ENCODE results near the gene NUSAP1.

NUSAP1 gene

DNA sequence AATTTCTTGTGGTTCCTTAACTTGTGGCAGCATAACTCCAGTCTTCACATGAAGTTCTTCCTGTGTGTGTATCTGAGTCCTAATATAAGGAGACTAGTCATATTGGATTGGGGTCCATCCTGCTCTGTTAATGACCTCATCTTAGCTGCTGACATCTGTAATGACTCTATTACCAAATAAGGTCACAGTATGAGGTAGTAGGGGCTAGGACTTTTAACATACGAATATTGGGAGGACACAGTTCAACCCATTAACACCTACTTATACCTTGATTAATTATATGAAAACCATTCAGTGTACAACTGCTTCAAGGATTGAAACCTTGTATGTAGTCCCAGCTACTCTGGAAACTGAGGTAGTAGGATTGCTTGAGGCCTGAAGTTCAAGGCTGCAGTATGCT, 44.2 kb upstream of the NUSAP1 start:
- Histone ChIP-seq H3K4me3 (ENCODE audit: low read depth in 1 of 2, low read length in 2 of 2) (no peak overlapping the region), H3K79me2 (ENCODE audit: insufficient read depth, low read length) (peaks cover 74% of the 10 kb centered on the region), H3K9ac (ENCODE audit: low read depth, low read length) (no peak overlapping the region), H3K27ac (ENCODE audit: low read length) (no peak overlapping the region), H3K9me3 (ENCODE audit: insufficient read depth, low read length, severe bottlenecking) (no peaks in the 10 kb centered on the region), H3K36me3 (ENCODE audit: insufficient read depth, low read length) (peaks cover 81% of the 10 kb centered on the region), H3K4me2 (ENCODE audit: insufficient read depth, low read length) (peak overlapping the region; percentile 48; the same call in 1 of the 2 replicates), H3K4me1 (ENCODE audit: insufficient read depth, low read length) (peaks cover 41% of the 10 kb centered on the region), H2AFZ (ENCODE audit: low read depth, low read length) (no peak overlapping the region), H4K20me1 (ENCODE audit: insufficient read depth, low read length) (peaks cover 16% of the 10 kb centered on the region; the same call in 1 of the 2 replicates), H3K27me3 (ENCODE audit: insufficient read depth, low read length, poor library complexity) (no peaks in the 10 kb centered on the region)
- DNase-seq (no peak), ATAC-seq (ENCODE audit: insufficient read depth, low read depth) (no peak)
- TF ChIP-seq EZH2 (IDR thresholded peaks at IDR 0.05; ENCODE audit: borderline replicate concordance, low read depth, low read length, severe bottlenecking) (no peak), CTCF (IDR thresholded peaks at IDR 0.05; ENCODE audit: borderline replicate concordance, extremely low read depth, low read length, poor library complexity, severe bottlenecking) (no peak)

- Histone ChIP-seq H3K4me3 (ENCODE audit: low read depth in 1 of 2, low read length in 2 of 2) (no peak overlapping the region), H3K4me1 (ENCODE audit: insufficient read depth, low read length) (peaks cover 37% of the 10 kb centered on the region), H3K27ac (ENCODE audit: low read length) (no peak overlapping the region), H3K9me3 (ENCODE audit: insufficient read depth, low read length, severe bottlenecking) (no peaks in the 10 kb centered on the region), H3K36me3 (ENCODE audit: insufficient read depth, low read length) (peaks cover 84% of the 10 kb centered on the region), H2AFZ (ENCODE audit: low read depth, low read length) (no peak overlapping the region), H3K9ac (ENCODE audit: low read depth, low read length) (no peak overlapping the region), H3K79me2 (ENCODE audit: insufficient read depth, low read length) (peaks cover 72% of the 10 kb centered on the region), H3K4me2 (ENCODE audit: insufficient read depth, low read length) (no peak overlapping the region), H4K20me1 (ENCODE audit: insufficient read depth, low read length) (peaks cover 20% of the 10 kb centered on the region; the same call in 1 of the 2 replicates), H3K27me3 (ENCODE audit: insufficient read depth, low read length, poor library complexity) (no peaks in the 10 kb centered on the region)
- TF ChIP-seq EZH2 (IDR thresholded peaks at IDR 0.05; ENCODE audit: borderline replicate concordance, low read depth, low read length, severe bottlenecking) (no peak), CTCF (IDR thresholded peaks at IDR 0.05; ENCODE audit: borderline replicate concordance, extremely low read depth, low read length, poor library complexity, severe bottlenecking) (no peak)
- ATAC-seq (ENCODE audit: insufficient read depth, low read depth) (no peak), DNase-seq (no peak)
These were observed 42.7 kb upstream of the NUSAP1 start for GRCh38 chr15:41289953-41290352.

DNA sequence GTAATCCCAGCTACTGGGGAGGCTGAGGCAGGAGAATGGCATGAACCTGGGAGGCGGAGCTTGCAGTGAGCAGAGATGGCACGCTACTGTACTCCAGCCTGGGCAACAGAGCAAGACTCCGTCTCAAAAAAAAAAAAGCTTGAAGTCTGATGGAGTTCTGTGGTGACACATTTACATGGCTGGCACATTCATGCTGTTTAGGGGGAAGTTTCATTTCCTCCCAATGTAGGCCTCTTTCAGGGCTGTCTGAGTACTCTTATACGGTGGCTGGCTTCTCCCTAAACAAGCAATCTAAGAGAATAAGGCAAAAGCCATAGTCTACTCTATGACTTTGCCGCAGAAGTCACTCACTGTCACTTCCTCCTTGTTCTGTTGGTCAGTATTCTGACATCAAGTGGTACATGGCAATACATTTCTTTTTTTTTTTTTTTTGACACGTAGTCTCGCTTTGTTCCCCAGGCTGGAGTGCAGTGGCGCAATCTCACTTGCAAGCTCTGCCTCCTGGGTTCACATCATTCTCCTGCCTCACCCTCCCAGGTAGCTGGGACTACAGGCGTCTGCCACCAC, 41.5 kb upstream of the NUSAP1 start:
- Histone ChIP-seq H3K27ac (ENCODE audit: low read length) (no peak overlapping the region), H3K36me3 (ENCODE audit: insufficient read depth, low read length) (peaks cover 83% of the 10 kb centered on the region), H3K9me3 (ENCODE audit: insufficient read depth, low read length, severe bottlenecking) (no peaks in the 10 kb centered on the region), H3K9ac (ENCODE audit: low read depth, low read length) (no peak overlapping the region), H3K4me2 (ENCODE audit: insufficient read depth, low read length) (no peak overlapping the region), H2AFZ (ENCODE audit: low read depth, low read length) (no peak overlapping the region), H3K79me2 (ENCODE audit: insufficient read depth, low read length) (peaks cover 70% of the 10 kb centered on the region), H3K4me3 (ENCODE audit: low read depth in 1 of 2, low read length in 2 of 2) (no peak overlapping the region), H3K4me1 (ENCODE audit: insufficient read depth, low read length) (peaks cover 25% of the 10 kb centered on the region), H4K20me1 (ENCODE audit: insufficient read depth, low read length) (peaks cover 20% of the 10 kb centered on the region; the same call in 1 of the 2 replicates), H3K27me3 (ENCODE audit: insufficient read depth, low read length, poor library complexity) (no peaks in the 10 kb centered on the region)
- no peak for ATAC-seq (ENCODE audit: insufficient read depth, low read depth)
- no peak for TF ChIP-seq CTCF (IDR thresholded peaks at IDR 0.05; ENCODE audit: borderline replicate concordance, extremely low read depth, low read length, poor library complexity, severe bottlenecking)
- no peak for DNase-seq

Data from DND-41 (cell line).